Measurements from ENCODE around the gene POLDIP2. TPM values are rescaled to one million over a fixed set of nuclear protein-coding genes. Genes with fewer than 3 reads are reported as not detected.

The POLDIP2 gene
- total and polyA plus RNA-seq, 2 donors (not counting 1 experiment from before 2014, with no cell fraction given) = 30.2 to 35.7 TPM

- ChIA-PET POLR2A (no interaction called here), CTCF (interaction anchor here (1.1 kb wide), 1 partner anchor 32 kb away, joined by 6 read pairs; no protein-coding TSS in a partner anchor)
- Histone ChIP-seq H3K4me3 (ENCODE audit: control extremely low read depth in 1 of 5, extremely low read depth in 1 of 5, insufficient read depth in 1 of 5, low read depth in 2 of 5, low read length in 4 of 5) (peak overlapping the region in 4 of 5 experiments; percentile 42 to 74 (median 60)), H3K79me2 (ENCODE audit: control insufficient read depth, insufficient read depth, low read length) (peaks cover 11% of the 10 kb centered on the region), H3K9ac (ENCODE audit: low read length) (peak overlapping the region; percentile 65), H3K27me3 (replicated peaks in 1 of 4; ENCODE audit: control extremely low read depth in 1 of 4, control insufficient read depth in 3 of 4, insufficient read depth in 4 of 4, low read length in 3 of 4) (peaks cover 0 to 32% (median 2%) of the 10 kb centered on the region in 4 experiments), H3K4me2 (replicated peaks; ENCODE audit: low read depth, low read length, poor library complexity, severe bottlenecking) (peak overlapping the region; percentile 92), H3K27ac (ENCODE audit: low read length in 2 of 2) (no peak overlapping the region), H3K4me1 (ENCODE audit: control insufficient read depth in 2 of 2, insufficient read depth in 2 of 2, low read length in 2 of 2) (peaks cover 16 to 20% of the 10 kb centered on the region in 2 donors), H3K36me3 (replicated peaks in 1 of 2; ENCODE audit: control extremely low read depth in 1 of 2, control insufficient read depth in 1 of 2, extremely low read depth in 1 of 2, insufficient read depth in 2 of 2, low read length in 1 of 2) (peaks cover 3 to 15% of the 10 kb centered on the region in 2 experiments), H3K9me3 (ENCODE audit: control extremely low read depth in 1 of 3, control insufficient read depth in 2 of 3, insufficient read depth in 1 of 3, low read length in 2 of 3) (peaks cover 0 to 4% (median under 1%) of the 10 kb centered on the region in 3 donors), H2AFZ (ENCODE audit: insufficient read depth, low read depth, low read length, poor library complexity, severe bottlenecking) (peak overlapping the region; percentile 79), H4K20me1 (ENCODE audit: control insufficient read depth, insufficient read depth, low read length, poor library complexity, severe bottlenecking) (peaks cover 14% of the 10 kb centered on the region)
- H3K9me3 Mint-ChIP-seq (ENCODE audit: insufficient read depth) = no peaks in the 10 kb centered on the region
- TF ChIP-seq CTCF (IDR thresholded peaks at IDR 0.05) (no peak), EZH2 (IDR thresholded peaks at IDR 0.05; ENCODE audit: borderline replicate concordance, insufficient read depth, low read depth, low read length, poor library complexity, severe bottlenecking) (no peak)
- H3K27me3 Mint-ChIP-seq = peaks cover 27% of the 10 kb centered on the region
- no peak for ATAC-seq (ENCODE audit: low read depth)
- 5% methylated on average over 26 of the region's 29 CpGs for WGBS (ENCODE audit: insufficient coverage)
- no peak for DNase-seq
- H3K4me3 Mint-ChIP-seq = peak overlapping the region; percentile 92
- H3K27ac Mint-ChIP-seq = no peak overlapping the region
- H3K4me1 Mint-ChIP-seq = peaks cover 26% of the 10 kb centered on the region
- intact Hi-C loops (cut with micrococcal nuclease) = loop anchor here (2.0 kb wide), 1 partner anchor 14 kb away; the partner anchor contains the start of genes SARM1 and VTN
Measured at GRCh38 chr17:28385037-28385400, 27.7 kb upstream of the POLDIP2 start.

- Histone ChIP-seq H3K9ac (ENCODE audit: low read length) (peak overlapping the region; percentile 65), H2AFZ (ENCODE audit: insufficient read depth, low read depth, low read length, poor library complexity, severe bottlenecking) (peak overlapping the region; percentile 79)
- POLR2A ChIA-PET = no interaction called here
Measured at GRCh38 chr17:28384281-28385036, 27.1 kb upstream of the POLDIP2 start.

More at GRCh38 chr17:28384281-28385036, 27.1 kb upstream of the POLDIP2 start:
- H3K4me2 ChIP-seq (replicated peaks; ENCODE audit: low read depth, low read length, poor library complexity, severe bottlenecking) = peak overlapping the region; percentile 92
- H3K27ac ChIP-seq (ENCODE audit: low read length in 2 of 2) = no peak overlapping the region
- no peak for TF ChIP-seq EZH2 (IDR thresholded peaks at IDR 0.05; ENCODE audit: borderline replicate concordance, insufficient read depth, low read depth, low read length, poor library complexity, severe bottlenecking)
- no peak for TF ChIP-seq CTCF (IDR thresholded peaks at IDR 0.05)
- peaks cover 0 to 32% (median 2%) of the 10 kb centered on the region in 4 experiments for H3K27me3 ChIP-seq (replicated peaks in 1 of 4; ENCODE audit: control extremely low read depth in 1 of 4, control insufficient read depth in 3 of 4, insufficient read depth in 4 of 4, low read length in 3 of 4)
- WGBS (ENCODE audit: insufficient coverage) = 3% methylated on average over 50 of the region's 56 CpGs
- intact Hi-C loops (cut with micrococcal nuclease) = loop anchor here (2.0 kb wide), 1 partner anchor 14 kb away; the partner anchor contains the start of genes SARM1 and VTN
- peaks cover 26% of the 10 kb centered on the region for H3K4me1 Mint-ChIP-seq
- H3K27me3 Mint-ChIP-seq = peaks cover 27% of the 10 kb centered on the region
- peaks cover 0 to 4% (median 1%) of the 10 kb centered on the region in 3 donors for H3K9me3 ChIP-seq (ENCODE audit: control extremely low read depth in 1 of 3, control insufficient read depth in 2 of 3, insufficient read depth in 1 of 3, low read length in 2 of 3)
- CTCF ChIA-PET = interaction anchor here (1.1 kb wide), 1 partner anchor 32 kb away, joined by 6 read pairs; no protein-coding TSS in a partner anchor
- peak; percentile 81 for ATAC-seq (ENCODE audit: low read depth)
- peaks cover 16 to 20% of the 10 kb centered on the region in 2 donors for H3K4me1 ChIP-seq (ENCODE audit: control insufficient read depth in 2 of 2, insufficient read depth in 2 of 2, low read length in 2 of 2)
- H3K4me3 Mint-ChIP-seq = peak overlapping the region; percentile 92
- no peaks in the 10 kb centered on the region for H3K9me3 Mint-ChIP-seq (ENCODE audit: insufficient read depth)
- peaks cover 16% of the 10 kb centered on the region for H3K79me2 ChIP-seq (ENCODE audit: control insufficient read depth, insufficient read depth, low read length)
- peak overlapping the region; percentile 15 for H3K27ac Mint-ChIP-seq
- peak overlapping the region; percentile 30 to 74 (median 56) for H3K4me3 ChIP-seq (ENCODE audit: control extremely low read depth in 1 of 5, extremely low read depth in 1 of 5, insufficient read depth in 1 of 5, low read depth in 2 of 5, low read length in 4 of 5)
- peaks cover 14% of the 10 kb centered on the region for H4K20me1 ChIP-seq (ENCODE audit: control insufficient read depth, insufficient read depth, low read length, poor library complexity, severe bottlenecking)
- DNase-seq = peak; percentile 53
- H3K36me3 ChIP-seq (replicated peaks in 1 of 2; ENCODE audit: control extremely low read depth in 1 of 2, control insufficient read depth in 1 of 2, extremely low read depth in 1 of 2, insufficient read depth in 2 of 2, low read length in 1 of 2) = peaks cover 3 to 12% of the 10 kb centered on the region in 2 experiments
